C1 segment of cervical spinal cord (tissue), 14 donors: Measurements from ENCODE around the gene SAMD3.
"Not testable (repeated sequence)": the region's sequence is repeated elsewhere in the genome, so short reads cannot be mapped to it uniquely, and the experiment has no call there.

ENCODE experiments used
- DNase-seq, 14 donors: peaks; one replicate each; lab custom pipeline; 2025; lab: John Stamatoyannopoulos, UW

The SAMD3 gene

DNA sequence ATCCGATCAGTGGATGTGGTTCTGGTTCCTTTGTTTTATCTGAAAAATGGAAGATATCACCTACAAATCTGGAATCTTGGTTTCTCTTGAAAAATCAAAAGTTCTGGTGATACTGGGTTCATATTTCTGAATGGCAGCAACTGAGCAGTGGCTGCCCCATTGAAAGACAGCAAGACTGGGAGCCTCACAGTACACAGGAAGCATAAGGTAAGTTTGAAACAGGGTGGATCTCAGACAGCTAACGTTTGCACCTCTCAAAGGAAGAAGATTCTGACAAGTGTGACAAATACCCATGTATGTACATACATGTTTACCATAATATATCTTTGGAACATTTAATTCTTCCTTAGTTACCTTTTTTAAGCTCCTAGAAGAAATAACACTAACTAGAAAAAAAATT, at the start of gene SAMD3:
TSS of gene SAMD3 (minus strand) at position 177 of the 400 bp plus-strand sequence. CDS start 7,678 bp downstream, outside the sequence.
- DNase-seq: no peak

GRCh38 chr6:130269969-130270635, 47.4 kb upstream of the SAMD3 start:
- DNase-seq: no peak

DNA sequence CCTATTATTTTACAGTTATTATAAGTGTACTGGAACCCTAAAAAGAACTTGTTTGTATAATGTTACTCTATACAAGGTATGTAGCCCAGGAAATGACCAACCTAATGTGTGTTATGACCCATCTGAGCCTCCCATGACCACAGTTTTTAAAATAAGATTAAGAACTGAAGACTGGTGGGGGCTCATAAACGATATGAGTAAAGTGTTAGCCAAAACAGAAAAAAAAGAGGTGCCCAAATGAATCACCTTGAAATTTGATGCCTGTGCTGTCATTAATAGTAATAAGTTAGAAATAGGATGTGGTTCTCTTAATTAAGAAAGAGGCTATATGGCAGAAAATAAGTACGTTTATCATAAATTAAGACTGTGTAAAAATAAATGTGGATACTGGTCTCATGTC, 42.8 kb upstream of the SAMD3 start:
- DNase-seq: not testable (repeated sequence)

GRCh38 chr6:130262008-130262407, 39.3 kb upstream of the SAMD3 start:
- DNase-seq: no peak

- not testable (repeated sequence) for DNase-seq
Observed at GRCh38 chr6:130261558-130261957, 38.8 kb upstream of the SAMD3 start.

DNA sequence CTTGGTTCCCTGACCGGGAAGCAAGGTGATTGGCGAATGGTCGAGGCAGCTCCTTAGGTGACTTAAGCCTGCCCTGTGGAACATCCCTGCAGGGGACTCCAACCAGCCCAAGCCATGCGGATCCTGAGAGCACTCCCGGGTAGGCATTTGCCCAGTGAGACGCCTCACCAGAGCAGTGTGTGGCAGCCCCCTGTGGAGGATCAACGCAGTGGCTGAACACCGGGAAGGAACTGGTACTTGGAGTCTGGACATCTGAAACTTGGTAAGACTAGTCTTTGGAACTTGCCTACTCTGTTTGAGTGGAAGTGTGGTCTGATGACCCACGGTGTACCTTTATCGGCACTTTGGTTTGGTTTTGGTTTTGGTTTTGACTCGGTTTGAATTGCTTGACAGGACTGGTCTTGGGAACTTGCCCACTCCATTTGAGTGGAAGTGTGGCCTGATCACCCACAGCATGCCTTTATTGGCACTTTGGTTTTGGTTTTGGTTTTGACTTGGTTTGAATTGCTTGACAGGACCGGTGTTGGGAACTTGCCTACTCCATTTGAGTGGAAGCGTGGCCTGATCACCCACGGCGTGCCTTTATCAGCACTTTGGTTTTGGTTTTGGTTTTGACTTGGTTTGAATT, 38.0 kb upstream of the SAMD3 start:
- DNase-seq: not testable (repeated sequence)

GRCh38 chr6:130260050-130260462, 37.3 kb upstream of the SAMD3 start:
- DNase-seq: not testable (repeated sequence)

DNA sequence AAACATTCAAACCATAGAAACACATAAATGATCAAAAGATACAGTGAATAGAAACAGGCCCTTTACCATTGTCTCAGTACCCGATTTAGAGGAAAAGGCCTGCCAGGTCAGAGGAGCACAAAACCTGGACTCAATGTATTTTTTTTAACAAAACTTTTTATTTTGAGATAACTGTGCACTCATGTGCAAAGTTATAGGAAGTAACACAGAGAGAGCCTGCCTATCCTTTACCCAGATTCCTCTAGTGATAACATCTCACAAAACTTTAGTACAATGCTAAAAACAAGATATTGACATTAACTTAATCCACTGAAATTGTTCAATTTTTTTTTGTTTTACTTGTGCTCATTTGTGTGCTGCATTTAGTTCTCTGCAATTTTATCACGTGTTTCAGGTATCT, 36.8 kb upstream of the SAMD3 start:
- no peak for DNase-seq

DNA sequence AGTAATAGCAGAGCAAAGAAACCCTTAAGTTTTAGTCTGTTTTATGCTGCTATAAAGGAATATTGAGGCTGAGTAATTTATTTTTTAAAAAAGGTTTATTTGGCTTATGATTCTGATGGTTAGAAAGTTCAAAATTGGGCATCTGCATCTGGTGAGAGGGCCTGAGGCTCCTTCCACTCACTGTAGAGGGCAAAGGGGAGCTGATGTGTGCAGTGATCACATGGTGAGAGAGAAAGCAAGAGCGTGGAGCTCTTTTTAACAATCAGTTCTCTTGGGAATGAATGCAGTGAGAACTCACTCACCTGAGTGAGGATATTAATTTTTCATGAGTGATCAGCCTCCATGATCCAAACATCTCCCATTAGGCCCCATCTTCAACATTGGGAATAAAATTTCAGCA, 36.4 kb upstream of the SAMD3 start:
- no peak for DNase-seq

- no peak for DNase-seq
Observed at GRCh38 chr6:130252527-130253237, 29.9 kb upstream of the SAMD3 start.

- no peak for DNase-seq
Observed at GRCh38 chr6:130245267-130245666, 22.5 kb upstream of the SAMD3 start.

DNA sequence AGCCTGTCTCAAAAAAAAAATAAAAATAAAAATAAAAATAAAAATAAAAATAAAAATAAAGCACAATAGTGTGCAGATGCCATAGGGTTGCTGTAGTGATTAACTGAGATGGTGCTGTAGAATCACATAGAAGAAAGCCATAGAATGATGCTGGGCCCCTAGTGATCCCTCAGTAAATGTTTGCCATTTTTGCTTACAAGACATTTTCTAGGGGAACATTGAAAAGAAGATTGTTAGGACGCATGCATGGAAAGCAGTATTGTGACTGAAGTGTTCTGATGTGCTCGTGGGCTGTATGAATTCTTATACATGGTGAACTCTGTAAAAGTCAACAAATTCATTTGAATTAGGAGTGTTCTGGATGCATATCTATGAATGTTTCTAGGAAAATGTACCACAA, 22.0 kb upstream of the SAMD3 start:
- no peak for DNase-seq

GRCh38 chr6:130240232-130240631, 17.5 kb upstream of the SAMD3 start:
- DNase-seq: no peak

DNA sequence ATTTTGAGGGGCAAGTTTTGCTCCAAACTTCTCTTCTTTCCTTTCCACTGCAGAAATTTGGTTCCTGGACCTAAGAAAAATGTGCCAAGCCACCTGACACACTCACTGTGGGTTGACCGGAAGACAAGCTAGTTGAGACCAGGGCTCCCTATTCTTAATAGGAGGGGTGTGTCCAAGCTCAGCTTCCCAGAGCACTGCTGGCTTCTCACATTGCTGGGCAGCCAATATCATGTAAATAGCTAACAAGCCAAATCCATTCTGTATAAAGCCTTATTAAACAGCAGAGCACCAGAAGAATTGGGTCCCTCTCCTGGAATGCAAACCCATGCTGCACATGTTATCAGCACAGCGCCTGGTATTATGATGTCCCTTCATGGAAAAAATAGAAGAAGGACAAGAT, 17.0 kb upstream of the SAMD3 start:
- no peak for DNase-seq

GRCh38 chr6:130233330-130233729, 10.6 kb upstream of the SAMD3 start:
- no peak for DNase-seq

DNA sequence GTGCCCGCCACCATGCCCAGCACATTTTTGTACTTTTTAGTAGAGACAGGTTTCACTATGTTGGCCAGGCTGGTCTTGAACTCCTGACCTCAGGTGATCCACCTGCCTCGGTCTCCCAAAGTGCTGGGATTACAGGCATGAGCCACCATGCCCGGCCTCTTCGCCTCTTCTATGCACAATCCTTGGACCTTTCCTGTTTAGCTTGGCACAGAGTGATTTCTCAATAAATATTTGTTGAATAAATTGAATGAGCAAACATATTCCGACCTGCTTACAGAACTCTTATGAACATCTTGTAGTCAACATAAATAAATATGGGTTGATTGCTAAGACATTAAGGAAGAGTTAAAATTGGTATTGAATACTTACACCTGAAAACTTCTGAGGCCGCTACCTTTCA, 7.8 kb upstream of the SAMD3 start:
- not testable (repeated sequence) for DNase-seq

DNA sequence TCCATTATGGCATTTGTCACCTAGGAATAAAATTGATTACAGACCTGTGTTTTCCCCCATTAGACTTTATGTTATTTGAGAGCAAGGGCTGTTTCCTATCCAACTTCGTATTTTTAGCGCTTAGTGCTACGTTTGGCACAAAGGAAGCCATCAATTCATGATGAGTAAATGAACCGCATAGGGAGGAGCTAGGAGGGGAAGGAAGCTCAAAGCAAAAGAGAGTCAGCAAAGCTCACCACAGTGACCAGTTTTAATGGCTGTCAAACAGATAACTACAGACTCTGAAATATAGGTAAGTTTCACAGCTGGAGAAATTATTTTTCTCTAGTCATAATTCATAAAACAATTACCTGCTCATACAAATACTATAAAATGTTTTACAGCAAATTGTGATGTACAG, 6.9 kb upstream of the SAMD3 start:
- no peak for DNase-seq

- DNase-seq: no peak
Observed at GRCh38 chr6:130223508-130223907, 757 bp upstream of the SAMD3 start.

DNA sequence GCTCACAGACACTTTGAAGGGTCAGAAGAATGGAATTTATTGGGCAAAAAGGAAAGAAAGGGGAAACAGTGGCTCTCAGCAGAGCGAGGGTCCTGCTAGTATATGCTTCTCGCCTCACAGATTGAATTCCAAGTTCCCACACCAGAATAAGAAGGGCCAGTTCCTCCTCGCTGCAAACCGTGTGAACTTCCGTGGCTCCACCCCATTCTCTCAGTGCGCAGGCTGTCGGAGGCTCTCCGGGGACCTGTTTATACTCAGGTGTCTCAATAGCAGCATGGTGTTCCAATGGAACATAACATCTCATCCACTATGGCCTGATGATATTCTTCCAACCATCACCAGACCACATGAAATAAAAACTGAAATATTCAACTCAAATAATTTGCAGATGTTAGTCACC, 4.6 kb downstream of the SAMD3 start:
- DNase-seq: no peak

- no peak for DNase-seq
Observed at GRCh38 chr6:130216620-130217019, 6.1 kb downstream of the SAMD3 start.

GRCh38 chr6:130215526-130215925, 7.2 kb downstream of the SAMD3 start:
- no peak for DNase-seq

GRCh38 chr6:130212215-130212874, 10.4 kb downstream of the SAMD3 start:
- no peak for DNase-seq
